H1 (cell line): ENCODE measurements around the gene CDPF1. TPM values are rescaled to one million over a fixed set of nuclear protein-coding genes. Genes with fewer than 3 reads are reported as not detected.

Experiments
- ASH2L ChIP-seq: fragments of 200-600, 300-600 bp; sonication (generic); IDR thresholded peaks from one replicate; pipeline ENCODE4 v1.7.1; 2017; ENCODE audit warnings: low read length
- BACH1 ChIP-seq: IDR thresholded peaks from 2 replicates; pipeline ENCODE4 v1.6.1; 2012; ENCODE audit warnings: low read length, improper control_type of control experiment
- CHD1 ChIP-seq: IDR thresholded peaks from 2 replicates; pipeline ENCODE4 v1.6.1; 2012; ENCODE audit warnings: low read depth, low read length, improper control_type of control experiment
- CREB1 ChIP-seq: IDR thresholded peaks from 2 replicates; pipeline ENCODE4 v1.6.1; 2012; ENCODE audit warnings: inconsistent platforms
- EZH2 ChIP-seq: fragments of 200-600 bp; sonication (generic); IDR thresholded peaks from 2 replicates; pipeline ENCODE4 v1.7.1; 2012; ENCODE audit warnings: low read depth, mild to moderate bottlenecking, moderate library complexity, low read length, inconsistent platforms; ENCODE audit not compliant: severe bottlenecking
- GABPA ChIP-seq: IDR thresholded peaks from 2 replicates; pipeline ENCODE4 v1.6.1; 2011; ENCODE audit warnings: mild to moderate bottlenecking, low read length, moderate library complexity, borderline replicate concordance; ENCODE audit not compliant: insufficient read depth
- GTF2F1 ChIP-seq: IDR thresholded peaks from 2 replicates; pipeline ENCODE4 v1.6.1; 2012; ENCODE audit warnings: low read depth, low read length, improper control_type of control experiment, borderline replicate concordance
- JUND ChIP-seq: IDR thresholded peaks from 2 replicates; pipeline ENCODE4 v1.6.1; 2011; ENCODE audit warnings: mild to moderate bottlenecking, improper control_type of control experiment, low read length
- RAD21 ChIP-seq, 2 experiments: IDR thresholded peaks in 1 of 2; conservative IDR thresholded peaks in 1 of 2; 2 replicates each; pipeline ENCODE4 v1.6.1; 2011; ENCODE audit warnings: low read depth in 2 of 2, low read length in 2 of 2, improper control_type of control experiment in 1 of 2, inconsistent platforms in 1 of 2, mild to moderate bottlenecking in 1 of 2, moderate library complexity in 1 of 2
- RBBP5 ChIP-seq: IDR thresholded peaks from 2 replicates; pipeline ENCODE4 v1.7.1; 2012; ENCODE audit warnings: low read depth, mild to moderate bottlenecking, inconsistent platforms, low read length, moderate library complexity, borderline replicate concordance
- SIN3A ChIP-seq, 2 experiments: IDR thresholded peaks in 1 of 2; conservative IDR thresholded peaks in 1 of 2; 2 replicates each; pipeline ENCODE4 v1.6.1; 2011 to 2012; ENCODE audit warnings: low read length in 2 of 2, improper control_type of control experiment in 1 of 2, low read depth in 1 of 2, mild to moderate bottlenecking in 1 of 2
- SP4 ChIP-seq: IDR thresholded peaks from 2 replicates; pipeline ENCODE4 v1.6.1; 2012; ENCODE audit warnings: low read length, inconsistent platforms
- SRF ChIP-seq: IDR thresholded peaks from 2 replicates; pipeline ENCODE4 v1.6.1; 2011; ENCODE audit warnings: mild to moderate bottlenecking, low read depth, low read length, moderate library complexity
- SUZ12 ChIP-seq: fragments of 200-600 bp; sonication (generic); IDR thresholded peaks from 2 replicates; pipeline ENCODE4 v1.6.1; 2012; ENCODE audit warnings: mild to moderate bottlenecking, inconsistent platforms, low read length, moderate library complexity, mixed read lengths
- TEAD4 ChIP-seq: IDR thresholded peaks from 2 replicates; pipeline ENCODE4 v1.6.1; 2012; ENCODE audit warnings: low read depth, low read length, inconsistent platforms, mixed read lengths
- polyA plus RNA-seq, 7 experiments: library from polyadenylated mRNA; depleted of rRNA in 3 of 7; stranded (reverse) in 5 of 7; unstranded in 2 of 7; fragments of >200 nt in 5 of 7; fragments of 200-250 nt in 2 of 7; gene quantifications; 1 replicate in 5 of 7; 2 replicates in 1 of 7; 4 replicates in 1 of 7; pipeline versions ENCODE4 v1.2.1 to v1.2.3, GENCODE V29; 2011 to 2013; ENCODE audit warnings: missing spikeins in 2 of 7, mixed read lengths in 2 of 7
- total RNA-seq: library from RNA; stranded (reverse); fragmentation: NEBNext Ultra II Directional; extraction: Animal tissue kit (Norgen Biotek cat#: 25700); gene quantifications from 2 replicates; pipeline ENCODE4 v1.2.1, GENCODE V29; 2021
- TF ChIP-seq, protein P1 (sequence below), 3 experiments: IDR thresholded peaks; 1 replicate in 2 of 3; 2 replicates in 1 of 3; pipeline versions ENCODE4 v1.5.1 to v1.6.1; 2011; ENCODE audit warnings: low read length in 3 of 3, mild to moderate bottlenecking in 3 of 3, inconsistent platforms in 2 of 3, low read depth in 1 of 3, moderate library complexity in 1 of 3; ENCODE audit not compliant: insufficient read depth in 1 of 3; ENCODE audit errors: control extremely low read depth in 1 of 3
- TF ChIP-seq, protein P2 (sequence below): IDR thresholded peaks from 2 replicates; pipeline ENCODE4 v1.6.1; 2012; ENCODE audit warnings: inconsistent platforms

CDPF1 gene
- total and polyA plus RNA-seq, 2 of the 8 experiments (the other 6 are each of a cell fraction or from before 2014, with no cell fraction given), result 9.7 to 13.7 TPM

DNA sequence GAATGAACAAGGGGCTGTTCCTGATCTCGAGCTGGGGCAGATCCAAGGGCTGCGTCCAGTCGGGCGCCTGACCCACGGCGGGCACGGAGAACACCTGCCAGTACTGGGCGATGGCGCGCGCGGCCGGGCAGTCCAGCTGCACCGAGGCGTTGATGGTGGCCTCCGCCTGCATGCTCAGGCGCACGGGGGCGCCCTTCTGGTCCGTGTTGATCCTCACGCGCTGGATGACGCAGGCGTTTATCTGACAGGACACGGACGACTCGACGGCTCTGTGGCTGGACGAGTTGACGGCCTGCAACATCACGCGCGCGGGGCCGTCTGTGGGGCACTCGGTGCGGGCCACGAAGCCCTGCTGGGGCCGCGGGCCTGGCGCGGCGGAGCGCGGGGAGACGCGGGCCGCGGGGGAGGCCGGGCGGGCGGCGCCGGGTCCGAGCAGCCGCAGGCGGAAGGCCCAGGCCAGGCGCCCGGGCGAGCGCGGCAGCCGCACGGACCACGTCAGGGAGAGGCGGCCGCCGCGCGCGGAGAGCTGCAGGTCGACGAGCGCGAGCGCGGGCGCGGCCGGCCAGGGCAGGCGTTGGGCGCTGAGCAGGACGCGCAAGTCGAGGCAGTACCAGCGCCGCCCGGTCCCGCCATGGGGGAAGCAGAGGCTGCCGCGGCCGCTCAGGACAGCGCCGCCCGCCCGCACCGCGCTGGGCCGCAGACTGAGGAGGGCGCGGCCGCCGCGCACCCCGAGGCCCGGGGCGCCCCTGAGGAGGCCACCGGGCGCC lies 12.5 kb upstream of the CDPF1 start (continued):
- TF ChIP-seq, protein P1, sequence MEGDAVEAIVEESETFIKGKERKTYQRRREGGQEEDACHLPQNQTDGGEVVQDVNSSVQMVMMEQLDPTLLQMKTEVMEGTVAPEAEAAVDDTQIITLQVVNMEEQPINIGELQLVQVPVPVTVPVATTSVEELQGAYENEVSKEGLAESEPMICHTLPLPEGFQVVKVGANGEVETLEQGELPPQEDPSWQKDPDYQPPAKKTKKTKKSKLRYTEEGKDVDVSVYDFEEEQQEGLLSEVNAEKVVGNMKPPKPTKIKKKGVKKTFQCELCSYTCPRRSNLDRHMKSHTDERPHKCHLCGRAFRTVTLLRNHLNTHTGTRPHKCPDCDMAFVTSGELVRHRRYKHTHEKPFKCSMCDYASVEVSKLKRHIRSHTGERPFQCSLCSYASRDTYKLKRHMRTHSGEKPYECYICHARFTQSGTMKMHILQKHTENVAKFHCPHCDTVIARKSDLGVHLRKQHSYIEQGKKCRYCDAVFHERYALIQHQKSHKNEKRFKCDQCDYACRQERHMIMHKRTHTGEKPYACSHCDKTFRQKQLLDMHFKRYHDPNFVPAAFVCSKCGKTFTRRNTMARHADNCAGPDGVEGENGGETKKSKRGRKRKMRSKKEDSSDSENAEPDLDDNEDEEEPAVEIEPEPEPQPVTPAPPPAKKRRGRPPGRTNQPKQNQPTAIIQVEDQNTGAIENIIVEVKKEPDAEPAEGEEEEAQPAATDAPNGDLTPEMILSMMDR (IDR thresholded peaks at IDR 0.05; ENCODE audit: control extremely low read depth in 1 of 3, insufficient read depth in 1 of 3, low read depth in 1 of 3, low read length in 3 of 3), result peak; percentile 66 to 86 (median 83)
- TF ChIP-seq ASH2L (peak; percentile 35), RBBP5 (peak; percentile 49; the same call in 1 of the 2 replicates), RAD21 (IDR thresholded peaks at IDR 0.05 in 1 of 2, conservative IDR thresholded peaks at IDR 0.05 in 1 of 2; ENCODE audit: low read depth in 2 of 2, low read length in 2 of 2) (peak in 1 of 2 experiments; percentile 47; a peak in 2 of 4 replicates), CREB1 (peak; percentile 90), GABPA (0 out of 2 replicates have a peak, but pooled peaks have one; percentile 49), SIN3A (conservative IDR thresholded peaks at IDR 0.05 in 1 of 2, IDR thresholded peaks at IDR 0.05 in 1 of 2; ENCODE audit: low read depth in 1 of 2, low read length in 2 of 2) (peak in 1 of 2 experiments; percentile 68; a peak in 1 of 4 replicates), GTF2F1 (no peak), BACH1 (peak; percentile 54; the same call in 1 of the 2 replicates), SUZ12 (peak; percentile 59; the same call in 1 of the 2 replicates), SRF (no peak), JUND (0 out of 2 replicates have a peak, but pooled peaks have one; percentile 35), EZH2 (peak; percentile 25), CHD1 (no peak), SP4 (no peak), TEAD4 (no peak)
- TF ChIP-seq, protein P2, sequence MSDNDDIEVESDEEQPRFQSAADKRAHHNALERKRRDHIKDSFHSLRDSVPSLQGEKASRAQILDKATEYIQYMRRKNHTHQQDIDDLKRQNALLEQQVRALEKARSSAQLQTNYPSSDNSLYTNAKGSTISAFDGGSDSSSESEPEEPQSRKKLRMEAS, result peak; percentile 99
